Activated CD8-positive, alpha-beta T cell treated with anti-CD3 and anti-CD28 coated beads for 36 hours (primary cell): ENCODE measurements around the gene ATP13A2. TPM values are rescaled to one million over a fixed set of nuclear protein-coding genes. Genes with fewer than 3 reads are reported as not detected.
A peak's percentile ranks its signal among the peaks of the same experiment; 100 is the strongest.

Source experiments
- ATAC-seq: fragments of 200-7000 bp; cut with Tn5 transposase; one replicate; pipeline ENCODE4 v1.10.0; 2021; ENCODE audit warnings: mild to moderate bottlenecking, moderate library complexity
- CTCF ChIA-PET: fragments of 350-600 bp; sonication (Branson Sonifier 250); formaldehyde crosslinking; loops from one replicate; lab custom pipeline; 2021; ENCODE audit warnings: antibody characterized with exemption; lab: Charles Lee
- POLR2A ChIA-PET: fragments of 350-600 bp; sonication (Branson Sonifier 250); formaldehyde crosslinking; loops from one replicate; lab custom pipeline; 2021; ENCODE audit warnings: antibody characterized with exemption; lab: Charles Lee
- DNase-seq: peaks from one replicate; pipeline ENCODE4 v3.0.0-alpha.2; 2020
- H3K27ac Mint-ChIP-seq: one replicate; pipeline ENCODE4 v1.8.0; 2021; ENCODE audit warnings: mild to moderate bottlenecking, mixed read lengths
- H3K27me3 Mint-ChIP-seq: one replicate; pipeline ENCODE4 v1.8.0; 2021; ENCODE audit warnings: mixed read lengths
- H3K36me3 Mint-ChIP-seq: one replicate; pipeline ENCODE4 v1.8.0; 2021; ENCODE audit warnings: low read depth, mixed read lengths
- H3K4me1 Mint-ChIP-seq: one replicate; pipeline ENCODE4 v1.8.0; 2021; ENCODE audit warnings: low read depth, mixed read lengths
- H3K4me3 Mint-ChIP-seq: one replicate; pipeline ENCODE4 v1.8.0; 2021; ENCODE audit warnings: mild to moderate bottlenecking, moderate library complexity, mixed read lengths
- H3K9me3 Mint-ChIP-seq: one replicate; pipeline ENCODE4 v1.8.0; 2021; ENCODE audit warnings: mixed read lengths
- intact Hi-C: fragments of 100-400 bp; cut with micrococcal nuclease; formaldehyde crosslinking; loops from one replicate; pipeline ENCODE4 v1.10.0; 2022
- total RNA-seq, 2 experiments: library from RNA; stranded (reverse); gene quantifications; one replicate each; pipeline ENCODE4 v1.2.3, GENCODE V29; 2021
- TF ChIP-seq, protein P1 (sequence below): fragments of 200-600 bp; IDR thresholded peaks from one replicate; pipeline ENCODE4 v1.8.0; 2022; ENCODE audit warnings: antibody characterized with exemption, mild to moderate bottlenecking

ATP13A2 gene
- total RNA-seq, 2 experiments from 2014 or later: 21.4 to 24.1 TPM

DNA sequence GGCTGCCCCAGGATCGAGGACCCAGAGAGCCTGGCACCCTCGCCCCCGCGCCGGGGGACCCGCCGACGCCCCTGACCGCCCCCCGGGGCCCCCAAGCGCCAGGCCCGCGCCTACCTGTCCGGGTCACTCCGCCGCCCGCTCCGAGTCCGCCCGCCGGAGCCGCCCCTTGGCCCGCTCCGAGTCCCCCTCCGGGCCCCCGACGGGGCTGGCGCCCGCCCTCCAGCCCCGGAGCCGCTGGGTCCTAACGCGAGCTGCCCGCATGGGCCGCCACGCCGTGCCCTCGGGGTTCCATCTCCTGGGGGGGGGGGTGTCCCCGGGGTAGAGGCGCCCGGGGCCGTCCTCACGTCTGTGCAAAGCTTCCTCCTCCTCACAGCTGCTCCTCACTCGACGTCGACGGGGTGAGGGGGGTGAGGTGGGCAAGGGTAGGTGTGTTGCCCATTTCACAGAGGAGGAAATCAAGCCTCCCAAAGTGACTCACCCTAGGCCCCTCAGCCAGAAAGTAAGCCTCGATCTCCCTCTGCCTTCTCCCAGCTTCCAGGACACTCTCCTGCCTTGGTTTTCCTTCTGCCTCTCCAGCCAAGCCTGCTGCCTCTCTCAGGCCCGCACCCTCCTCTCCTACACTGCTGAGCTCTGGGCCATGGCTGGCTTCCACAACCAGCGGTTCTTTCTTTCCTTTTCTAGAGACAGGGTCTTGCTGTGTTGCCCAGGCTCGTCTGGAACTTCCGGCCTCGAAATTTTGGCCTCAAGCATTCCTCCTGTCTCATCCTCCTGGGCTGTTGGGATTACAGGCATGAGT, 31.1 kb downstream of the ATP13A2 start, which contains the start of gene MFAP2:
Gene MFAP2 (minus strand): TSS at position 148 of the 796 bp plus-strand sequence. CDS start 2,347 bp downstream, outside the sequence.
- no peaks in the 10 kb centered on the region for H3K9me3 Mint-ChIP-seq
- ATAC-seq (peak; percentile 32), DNase-seq (no peak)
- TF ChIP-seq, protein P1, sequence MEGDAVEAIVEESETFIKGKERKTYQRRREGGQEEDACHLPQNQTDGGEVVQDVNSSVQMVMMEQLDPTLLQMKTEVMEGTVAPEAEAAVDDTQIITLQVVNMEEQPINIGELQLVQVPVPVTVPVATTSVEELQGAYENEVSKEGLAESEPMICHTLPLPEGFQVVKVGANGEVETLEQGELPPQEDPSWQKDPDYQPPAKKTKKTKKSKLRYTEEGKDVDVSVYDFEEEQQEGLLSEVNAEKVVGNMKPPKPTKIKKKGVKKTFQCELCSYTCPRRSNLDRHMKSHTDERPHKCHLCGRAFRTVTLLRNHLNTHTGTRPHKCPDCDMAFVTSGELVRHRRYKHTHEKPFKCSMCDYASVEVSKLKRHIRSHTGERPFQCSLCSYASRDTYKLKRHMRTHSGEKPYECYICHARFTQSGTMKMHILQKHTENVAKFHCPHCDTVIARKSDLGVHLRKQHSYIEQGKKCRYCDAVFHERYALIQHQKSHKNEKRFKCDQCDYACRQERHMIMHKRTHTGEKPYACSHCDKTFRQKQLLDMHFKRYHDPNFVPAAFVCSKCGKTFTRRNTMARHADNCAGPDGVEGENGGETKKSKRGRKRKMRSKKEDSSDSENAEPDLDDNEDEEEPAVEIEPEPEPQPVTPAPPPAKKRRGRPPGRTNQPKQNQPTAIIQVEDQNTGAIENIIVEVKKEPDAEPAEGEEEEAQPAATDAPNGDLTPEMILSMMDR: no peak
- ChIA-PET CTCF (interaction anchor here (1.6 kb wide), 1 partner anchor 29 kb away, joined by 5 read pairs; no protein-coding TSS in a partner anchor), POLR2A (interaction anchor here (0.8 kb wide), 1 partner anchor 36 kb away, joined by 3 read pairs; no protein-coding TSS in a partner anchor)
- intact Hi-C loops: no loop called here
- H3K4me1 Mint-ChIP-seq: peaks cover 4% of the 10 kb centered on the region
- H3K4me3 Mint-ChIP-seq: peak within 1 kb of the TSS; percentile 16
- H3K27me3 Mint-ChIP-seq: peaks cover 20% of the 10 kb centered on the region
- no peak within 1 kb of the TSS for H3K27ac Mint-ChIP-seq
- peaks cover 1% of the 10 kb centered on the region for H3K36me3 Mint-ChIP-seq

DNA sequence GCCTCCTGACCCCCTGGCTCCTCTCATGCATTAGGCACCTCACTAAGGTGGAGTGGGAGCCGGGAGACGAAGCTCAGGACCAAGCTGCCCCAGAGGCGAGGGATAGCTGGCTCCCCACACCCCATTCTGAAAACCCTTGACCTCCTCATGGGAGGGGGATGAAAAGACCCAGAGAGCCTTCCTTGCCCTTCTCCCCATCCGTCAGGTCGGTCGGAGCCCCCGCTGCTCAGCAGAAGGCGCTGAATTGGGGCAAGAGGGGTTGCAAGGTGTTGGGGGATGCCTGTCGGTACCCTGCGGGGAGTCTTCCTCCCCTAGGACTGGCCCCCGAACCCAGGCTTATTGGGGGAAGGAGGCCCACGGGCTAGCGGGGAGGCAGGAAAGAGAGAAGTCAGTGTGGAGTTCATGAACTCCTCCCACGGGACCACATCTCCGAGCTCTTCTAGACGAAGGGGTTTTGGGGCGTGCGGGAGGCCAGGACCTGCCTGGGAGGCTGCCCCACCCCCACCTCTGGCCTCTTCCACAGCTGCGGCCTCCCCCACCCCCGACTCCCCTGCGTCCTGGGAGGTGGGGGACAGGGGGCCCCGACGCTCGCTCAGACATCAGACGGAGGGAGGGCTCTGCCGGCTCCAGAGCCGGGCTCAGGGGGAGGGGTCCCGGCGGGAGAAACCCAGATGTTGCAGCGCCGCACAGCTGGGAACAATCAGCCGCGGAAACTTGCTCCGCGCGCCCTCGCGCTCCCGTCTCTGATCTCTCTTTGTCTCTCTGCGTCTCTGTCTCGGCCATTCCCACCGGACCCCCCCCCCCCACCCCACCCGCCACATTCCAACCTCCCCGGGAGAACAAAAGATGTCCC, 32.0 kb downstream of the ATP13A2 start:
- ATAC-seq (no peak), DNase-seq (no peak)
- TF ChIP-seq, protein P1: no peak
- Mint-ChIP-seq H3K4me1 (peaks cover 4% of the 10 kb centered on the region), H3K4me3 (no peak overlapping the region), H3K27me3 (peaks cover 20% of the 10 kb centered on the region), H3K27ac (no peak overlapping the region), H3K36me3 (no peaks in the 10 kb centered on the region), H3K9me3 (no peaks in the 10 kb centered on the region)
- ChIA-PET POLR2A (no interaction called here), CTCF (interaction anchor here (1.6 kb wide), 2 partner anchors 19 to 28 kb away, joined by 5 read pairs; no protein-coding TSS in a partner anchor)
- intact Hi-C loops: no loop called here

DNA sequence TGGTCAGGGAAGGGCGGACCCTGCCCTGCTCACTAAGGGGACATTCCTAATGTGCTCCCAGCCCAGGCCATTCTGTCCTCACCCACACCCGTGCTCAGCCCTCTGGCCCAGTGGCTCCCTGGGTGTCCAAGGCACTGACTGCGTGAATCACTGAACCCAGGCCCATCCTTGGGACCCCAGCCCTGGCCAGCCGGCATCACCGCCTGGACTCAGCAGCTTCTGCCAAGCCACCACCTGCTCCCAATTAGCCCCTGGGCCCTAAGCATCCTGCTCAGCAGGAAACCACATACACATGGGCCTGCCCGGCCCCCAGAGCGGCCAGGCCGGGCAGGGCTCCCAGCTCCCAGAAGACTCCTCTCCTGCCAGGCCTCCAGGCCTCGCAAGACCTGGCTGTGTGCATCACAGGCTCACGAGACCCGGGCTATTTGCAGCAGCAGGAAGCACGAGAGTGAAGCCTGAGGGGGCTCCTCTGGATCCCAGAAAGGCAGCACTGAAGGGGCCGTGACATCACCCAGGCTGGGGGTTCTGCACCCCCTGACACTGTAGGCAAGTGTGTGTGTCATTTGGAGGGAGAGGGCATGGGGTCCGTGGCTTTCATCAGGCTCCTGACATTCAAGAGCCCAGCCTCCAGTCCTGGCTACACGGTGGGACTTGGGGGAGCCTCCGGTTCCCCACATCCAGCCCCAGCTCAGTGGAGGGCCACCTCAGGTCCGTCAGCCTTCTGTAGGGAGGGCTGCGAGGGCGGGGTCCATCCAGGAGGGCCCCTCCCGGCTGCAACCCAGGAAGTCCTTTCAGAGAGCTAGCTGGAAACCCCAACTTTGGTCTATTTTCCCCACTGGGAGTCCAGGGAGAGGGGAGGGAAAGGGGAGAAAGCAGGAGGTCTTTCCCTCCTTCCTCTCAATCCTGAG, 32.9 kb downstream of the ATP13A2 start:
- CTCF ChIA-PET: interaction anchor here (1.6 kb wide), 1 partner anchor 18 kb away, joined by 5 read pairs; no protein-coding TSS in a partner anchor
- TF ChIP-seq, protein P1: no peak
- intact Hi-C loops: no loop called here
- POLR2A ChIA-PET: interaction anchor here (1.0 kb wide), 1 partner anchor 11 kb away, joined by 3 read pairs; no protein-coding TSS in a partner anchor
- no peaks in the 10 kb centered on the region for H3K36me3 Mint-ChIP-seq
- no peaks in the 10 kb centered on the region for H3K9me3 Mint-ChIP-seq
- no peak overlapping the region for H3K27ac Mint-ChIP-seq
- ATAC-seq (no peak), DNase-seq (no peak)
- peaks cover 20% of the 10 kb centered on the region for H3K27me3 Mint-ChIP-seq
- no peak overlapping the region for H3K4me3 Mint-ChIP-seq
- peaks cover 4% of the 10 kb centered on the region for H3K4me1 Mint-ChIP-seq

DNA sequence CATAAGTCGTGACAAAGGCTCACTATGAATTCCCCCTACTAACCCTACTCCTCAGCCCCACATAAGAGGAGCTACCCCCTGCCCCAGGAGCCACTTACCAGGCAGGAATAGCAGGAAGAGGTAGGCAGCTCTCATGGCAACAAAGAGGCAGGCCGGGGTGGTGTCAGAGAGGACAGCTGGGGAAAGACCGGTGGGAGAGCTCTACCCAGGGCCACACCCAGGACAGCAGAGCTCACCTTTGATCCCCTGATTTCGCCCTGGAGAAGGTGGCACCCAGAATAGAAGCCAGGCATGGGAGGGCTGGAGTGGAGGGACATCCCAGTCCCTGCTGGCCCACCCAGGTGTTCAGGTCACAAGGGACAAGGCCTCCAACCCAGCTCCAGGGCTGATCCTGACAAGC, 33.6 kb downstream of the ATP13A2 start:
- Mint-ChIP-seq H3K4me3 (no peak overlapping the region), H3K36me3 (no peaks in the 10 kb centered on the region), H3K4me1 (peaks cover 4% of the 10 kb centered on the region), H3K27me3 (peaks cover 17% of the 10 kb centered on the region), H3K27ac (no peak overlapping the region), H3K9me3 (no peaks in the 10 kb centered on the region)
- DNase-seq (no peak), ATAC-seq (no peak)
- TF ChIP-seq, protein P1: no peak
- intact Hi-C loops: no loop called here
- ChIA-PET POLR2A (interaction anchor here (1.0 kb wide), 1 partner anchor 11 kb away, joined by 3 read pairs; no protein-coding TSS in a partner anchor), CTCF (no interaction called here)
